ENCODE measurements around the gene FBXW5.

DNA sequence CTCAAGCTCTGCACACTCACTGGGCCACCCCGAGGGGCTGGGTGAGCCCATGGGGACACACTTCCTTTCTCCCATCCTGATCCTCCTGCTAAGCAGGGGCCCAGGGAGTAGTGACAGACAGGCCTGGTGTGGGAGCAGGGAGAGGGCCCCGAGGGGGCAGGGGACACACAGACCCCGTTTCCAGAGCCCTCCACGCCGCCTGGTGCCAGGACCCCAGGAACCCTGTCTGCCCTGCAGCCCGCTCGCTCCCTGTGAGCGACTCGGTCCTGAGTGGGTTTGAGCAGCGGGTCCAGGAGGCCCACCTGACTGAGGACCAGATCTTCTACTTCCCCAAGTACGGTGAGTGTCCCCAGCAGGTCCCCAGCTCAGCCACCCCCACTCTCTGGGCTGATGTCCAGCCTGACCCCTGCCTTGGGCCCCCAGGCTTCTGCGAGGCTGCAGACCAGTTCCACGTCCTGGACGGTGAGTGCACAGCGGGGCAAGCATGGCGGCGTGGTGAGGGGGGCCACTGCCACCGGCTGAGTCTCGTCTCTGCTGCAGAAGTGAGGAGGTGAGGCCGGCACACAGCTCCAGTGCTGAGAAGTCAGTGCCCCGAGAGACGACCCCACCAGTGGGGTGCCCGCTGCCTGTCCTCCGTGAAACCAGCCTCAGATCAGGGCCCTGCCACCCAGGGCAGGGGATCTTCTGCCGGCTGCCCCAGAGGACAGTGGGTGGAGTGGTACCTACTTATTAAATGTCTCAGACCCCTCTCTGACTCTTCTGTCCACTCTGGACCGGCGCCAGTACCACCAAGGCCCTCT, 1.9 kb upstream of the FBXW5 start:
- TF ChIP-seq POLR2AphosphoS5 (IDR thresholded peaks at IDR 0.05; ENCODE audit: low read depth, low read length) (no peak), TAF1 (IDR thresholded peaks at IDR 0.05; ENCODE audit: borderline replicate concordance, insufficient read depth, low read length) (no peak), SIN3A (IDR thresholded peaks at IDR 0.05; ENCODE audit: borderline replicate concordance, insufficient read depth, low read length) (no peak), FOXP2 (optimal IDR thresholded peaks at IDR 0.05; ENCODE audit: borderline replicate concordance, extremely low read depth, extremely low read length, insufficient read depth) (no peak)
- TF ChIP-seq, protein P1, sequence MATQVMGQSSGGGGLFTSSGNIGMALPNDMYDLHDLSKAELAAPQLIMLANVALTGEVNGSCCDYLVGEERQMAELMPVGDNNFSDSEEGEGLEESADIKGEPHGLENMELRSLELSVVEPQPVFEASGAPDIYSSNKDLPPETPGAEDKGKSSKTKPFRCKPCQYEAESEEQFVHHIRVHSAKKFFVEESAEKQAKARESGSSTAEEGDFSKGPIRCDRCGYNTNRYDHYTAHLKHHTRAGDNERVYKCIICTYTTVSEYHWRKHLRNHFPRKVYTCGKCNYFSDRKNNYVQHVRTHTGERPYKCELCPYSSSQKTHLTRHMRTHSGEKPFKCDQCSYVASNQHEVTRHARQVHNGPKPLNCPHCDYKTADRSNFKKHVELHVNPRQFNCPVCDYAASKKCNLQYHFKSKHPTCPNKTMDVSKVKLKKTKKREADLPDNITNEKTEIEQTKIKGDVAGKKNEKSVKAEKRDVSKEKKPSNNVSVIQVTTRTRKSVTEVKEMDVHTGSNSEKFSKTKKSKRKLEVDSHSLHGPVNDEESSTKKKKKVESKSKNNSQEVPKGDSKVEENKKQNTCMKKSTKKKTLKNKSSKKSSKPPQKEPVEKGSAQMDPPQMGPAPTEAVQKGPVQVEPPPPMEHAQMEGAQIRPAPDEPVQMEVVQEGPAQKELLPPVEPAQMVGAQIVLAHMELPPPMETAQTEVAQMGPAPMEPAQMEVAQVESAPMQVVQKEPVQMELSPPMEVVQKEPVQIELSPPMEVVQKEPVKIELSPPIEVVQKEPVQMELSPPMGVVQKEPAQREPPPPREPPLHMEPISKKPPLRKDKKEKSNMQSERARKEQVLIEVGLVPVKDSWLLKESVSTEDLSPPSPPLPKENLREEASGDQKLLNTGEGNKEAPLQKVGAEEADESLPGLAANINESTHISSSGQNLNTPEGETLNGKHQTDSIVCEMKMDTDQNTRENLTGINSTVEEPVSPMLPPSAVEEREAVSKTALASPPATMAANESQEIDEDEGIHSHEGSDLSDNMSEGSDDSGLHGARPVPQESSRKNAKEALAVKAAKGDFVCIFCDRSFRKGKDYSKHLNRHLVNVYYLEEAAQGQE (IDR thresholded peaks at IDR 0.05; ENCODE audit: insufficient read depth in 1 of 2, low read depth in 2 of 2, low read length in 2 of 2), result no peak
